HCT116 (cell line): ENCODE data around the gene CBFA2T2. TPM values are rescaled to one million over a fixed set of nuclear protein-coding genes. Genes with fewer than 3 reads are reported as not detected.
A peak's percentile ranks its signal among the peaks of the same experiment; 100 is the strongest.

Experiments used
- ATAC-seq: fragments of 200-7000 bp; cut with Tn5 transposase; 2 replicates; pipeline ENCODE4 v1.9.1; 2020; ENCODE audit warnings: mild to moderate bottlenecking, moderate library complexity
- BruUV-seq: library from RNA; stranded (reverse); fragments of 400-500 nt; replicated peaks from 2 replicates; lab custom pipeline; 2021; lab: Mats Ljungman, UMichigan
- CTCF ChIA-PET: fragments of 300-600 bp; sonication (Branson Sonifier 250); formaldehyde crosslinking; loops from one replicate; lab custom pipeline; 2021; ENCODE audit warnings: antibody characterized with exemption; lab: Charles Lee
- POLR2A ChIA-PET: fragments of 300-600, 350-600 bp; sonication (Branson Sonifier 250); formaldehyde crosslinking; loops from one replicate; lab custom pipeline; 2021; ENCODE audit warnings: antibody characterized with exemption; lab: Charles Lee
- RAD21 ChIA-PET, 2 experiments: fragments of 300-600 bp; sonication (Branson Sonifier 250); formaldehyde crosslinking; loops; one replicate each; lab custom pipeline; 2023; ENCODE audit warnings: low total read pairs in 2 of 2; ENCODE audit not compliant: uncharacterized antibody in 2 of 2, unreplicated experiment in 2 of 2, low non-redundant PET in 1 of 2; lab: Charles Lee
- DNase-seq: peaks from one replicate; pipeline ENCODE4 v3.0.0-alpha.2; 2010; ENCODE audit warnings: low read depth, low spot score
- H2AFZ ChIP-seq: fragments of 200-600 bp; shearing (Covaris generic), sonication (generic); 2 replicates; pipeline ENCODE4 v1.6.1; 2017; ENCODE audit warnings: low read depth, mixed run types, mixed read lengths, antibody characterized with exemption, low read length; ENCODE audit not compliant: poor library complexity, severe bottlenecking
- H3K27ac ChIP-seq: 2 replicates; pipeline ENCODE4 v1.5.1; 2012; ENCODE audit warnings: low read depth, low read length
- H3K27me3 ChIP-seq: fragments of 200-600 bp; sonication (generic); 2 replicates; pipeline ENCODE4 v1.6.1; 2016; ENCODE audit warnings: mixed run types, low read length, mixed read lengths; ENCODE audit not compliant: insufficient read depth
- H3K36me3 ChIP-seq, 2 experiments: fragments of 200-500 bp in 1 of 2; fragments of 200-600 bp in 1 of 2; sonication (Bioruptor generic) in 1 of 2; sonication (generic) in 1 of 2; 2 replicates each; pipeline versions ENCODE4 v1.5.1 to v1.6.1; 2014 to 2016; ENCODE audit warnings: low read length in 2 of 2, inconsistent platforms in 1 of 2, mixed read lengths in 1 of 2, mixed run types in 1 of 2; ENCODE audit not compliant: insufficient read depth in 2 of 2, control insufficient read depth in 1 of 2
- H3K4me1 ChIP-seq, 2 experiments: fragments of 200-600 bp in 1 of 2; sonication (generic) in 1 of 2; 2 replicates each; pipeline versions ENCODE4 v1.5.1 to v1.6.1; 2012 to 2017; ENCODE audit warnings: low read length in 2 of 2, inconsistent platforms in 1 of 2, mild to moderate bottlenecking in 1 of 2, mixed read lengths in 1 of 2, mixed run types in 1 of 2, moderate library complexity in 1 of 2; ENCODE audit not compliant: insufficient read depth in 2 of 2, control insufficient read depth in 1 of 2
- H3K4me2 ChIP-seq: fragments of 200-600 bp; sonication (generic); 2 replicates; pipeline ENCODE4 v1.6.1; 2017; ENCODE audit warnings: mixed run types, low read length, mixed read lengths
- H3K4me3 ChIP-seq, 2 experiments: fragments of 200-600 bp in 1 of 2; sonication (generic) in 1 of 2; replicated peaks in 1 of 2; 2 replicates each; pipeline ENCODE4 v1.5.1; 2011 to 2016; ENCODE audit warnings: low read length in 2 of 2, control low read depth in 1 of 2, low read depth in 1 of 2, mild to moderate bottlenecking in 1 of 2, mixed read lengths in 1 of 2, mixed run types in 1 of 2
- H3K79me2 ChIP-seq: fragments of 200-600 bp; sonication (generic); 2 replicates; pipeline ENCODE4 v1.6.1; 2017; ENCODE audit warnings: mild to moderate bottlenecking, mixed run types, low read length, moderate library complexity, mixed read lengths; ENCODE audit not compliant: insufficient read depth
- H3K9ac ChIP-seq: fragments of 200-600 bp; sonication (generic); 2 replicates; pipeline ENCODE4 v1.6.1; 2016; ENCODE audit warnings: low read length, mixed read lengths
- H3K9me2 ChIP-seq: fragments of 200-600 bp; sonication (generic), shearing (Covaris generic); 2 replicates; pipeline ENCODE4 v1.6.1; 2017; ENCODE audit warnings: mixed run types, mild to moderate bottlenecking, moderate library complexity; ENCODE audit not compliant: insufficient read depth
- H3K9me3 ChIP-seq, 2 experiments: fragments of 200-500 bp in 1 of 2; fragments of 200-600 bp in 1 of 2; sonication (Bioruptor generic) in 1 of 2; sonication (generic) in 1 of 2; 2 replicates each; pipeline ENCODE4 v1.6.1; 2014 to 2017; ENCODE audit warnings: low read length in 2 of 2, mixed read lengths in 2 of 2, inconsistent platforms in 1 of 2, low read depth in 1 of 2, mild to moderate bottlenecking in 1 of 2, mixed run types in 1 of 2, moderate library complexity in 1 of 2; ENCODE audit not compliant: control insufficient read depth in 1 of 2, insufficient read depth in 1 of 2
- H4K20me1 ChIP-seq: fragments of 200-600 bp; sonication (generic), shearing (Covaris generic); 2 replicates; pipeline ENCODE4 v1.6.1; 2017; ENCODE audit warnings: mixed run types, mild to moderate bottlenecking, moderate library complexity; ENCODE audit not compliant: insufficient read depth
- CTCF ChIP-seq, 3 experiments: fragments of 200-600 bp in 1 of 3; sonication (generic) in 1 of 3; IDR thresholded peaks in 2 of 3; conservative IDR thresholded peaks in 1 of 3; 2 replicates each; pipeline ENCODE4 v1.5.1; 2012 to 2017; ENCODE audit warnings: low read depth in 2 of 3, low read length in 2 of 3, antibody characterized with exemption in 1 of 3, borderline replicate concordance in 1 of 3, control low read depth in 1 of 3, mild to moderate bottlenecking in 1 of 3, mixed read lengths in 1 of 3, mixed run types in 1 of 3, moderate library complexity in 1 of 3; ENCODE audit not compliant: insufficient read depth in 1 of 3
- RAD21 ChIP-seq: IDR thresholded peaks from 2 replicates; pipeline ENCODE4 v1.6.1; 2012; ENCODE audit warnings: low read depth, mild to moderate bottlenecking
- SRF ChIP-seq: IDR thresholded peaks from 2 replicates; pipeline ENCODE4 v1.6.1; 2012; ENCODE audit warnings: low read depth
- intact Hi-C: fragments of 100-400 bp; cut with micrococcal nuclease; formaldehyde crosslinking; loops from 2 replicates; pipeline ENCODE4 v1.10.0; 2022
- total RNA-seq: library from RNA; stranded (reverse); gene quantifications from one replicate; pipeline ENCODE4 v1.2.1, GENCODE V29; 2021; ENCODE audit not compliant: unreplicated experiment

CBFA2T2 gene
- total RNA-seq, 1 experiment from 2014 or later, result 8.0 TPM

- no TSS peak for BruUV-seq
- TF ChIP-seq SRF, result no peak
- TF ChIP-seq RAD21, result peak; percentile 55
- TF ChIP-seq CTCF (IDR thresholded peaks at IDR 0.05 in 2 of 3, conservative IDR thresholded peaks at IDR 0.05 in 1 of 3; ENCODE audit: borderline replicate concordance in 1 of 3, insufficient read depth in 1 of 3, low read depth in 2 of 3, low read length in 2 of 3), result peak in 2 of 3 experiments; percentile 74 to 76; a peak in 4 of 6 replicates
- Histone ChIP-seq H3K4me1 (peaks cover 12 to 23% of the 10 kb centered on the region in 2 experiments), H3K27me3 (no peaks in the 10 kb centered on the region), H2AFZ (no peak overlapping the region), H3K4me2 (no peak overlapping the region), H3K27ac (no peak overlapping the region; the same call in 1 of the 2 replicates), H3K9ac (no peak overlapping the region), H4K20me1 (no peaks in the 10 kb centered on the region), H3K79me2 (peaks cover 14% of the 10 kb centered on the region; the same call in 1 of the 2 replicates), H3K9me3 (no peaks in the 10 kb centered on the region), H3K9me2 (no peaks in the 10 kb centered on the region), H3K4me3 (no peak overlapping the region), H3K36me3 (peaks cover 10 to 23% of the 10 kb centered on the region in 2 experiments; a peak in 3 of 4 replicates)
- ChIA-PET POLR2A (no interaction called here), CTCF (interaction anchor here (0.7 to 0.9 kb wide), 3 partner anchors 12 to 210 kb away, joined by 3 to 4 read pairs (median 3); no protein-coding TSS in a partner anchor), RAD21 (interaction anchor here (0.5 to 1.1 kb wide), 3 partner anchors 266 to 1028 kb away, joined by 3 to 10 read pairs (median 4); partner anchors contain the start of gene CDK5RAP1 (in 1 of the 2))
- peak; percentile 35 for ATAC-seq
- no peak for DNase-seq
- intact Hi-C loops, result loop anchor here (5.0 kb wide), 1 partner anchor 211 kb away; no protein-coding TSS in a partner anchor
Observed at GRCh38 chr20:33667676-33668465, 178.0 kb downstream of the CBFA2T2 start.
